Adipocyte (in vitro differentiated cells): ENCODE data around the gene BANP.
"Not testable (repeated sequence)": the region's sequence is repeated elsewhere in the genome, so short reads cannot be mapped to it uniquely, and the experiment has no call there.

Experiments
- DNase-seq: peaks from one replicate; pipeline ENCODE4 v3.0.0-alpha.2; 2015; ENCODE audit warnings: low read depth
- H3K27me3 ChIP-seq: replicated peaks from 2 replicates; pipeline ENCODE4 v1.7.0; 2013; ENCODE audit warnings: mild to moderate bottlenecking, low read length, moderate library complexity; ENCODE audit not compliant: control insufficient read depth, insufficient read depth
- H3K36me3 ChIP-seq: 2 replicates; pipeline ENCODE4 v1.7.0; 2013; ENCODE audit warnings: low read length, mild to moderate bottlenecking, moderate library complexity; ENCODE audit not compliant: control insufficient read depth, insufficient read depth, severe bottlenecking
- H3K4me1 ChIP-seq: 2 replicates; pipeline ENCODE4 v1.7.0; 2013; ENCODE audit warnings: mild to moderate bottlenecking, low read length, moderate library complexity; ENCODE audit not compliant: control insufficient read depth, insufficient read depth
- H3K4me3 ChIP-seq: 2 replicates; pipeline ENCODE4 v1.7.0; 2013; ENCODE audit warnings: mild to moderate bottlenecking, low read length, moderate library complexity
- H3K9ac ChIP-seq: 2 replicates; pipeline ENCODE4 v1.7.0; 2013; ENCODE audit warnings: mild to moderate bottlenecking, low read length, moderate library complexity
- H3K9me3 ChIP-seq: 2 replicates; pipeline ENCODE4 v1.7.0; 2013; ENCODE audit warnings: mild to moderate bottlenecking, low read length, moderate library complexity; ENCODE audit not compliant: control insufficient read depth

BANP gene

DNA sequence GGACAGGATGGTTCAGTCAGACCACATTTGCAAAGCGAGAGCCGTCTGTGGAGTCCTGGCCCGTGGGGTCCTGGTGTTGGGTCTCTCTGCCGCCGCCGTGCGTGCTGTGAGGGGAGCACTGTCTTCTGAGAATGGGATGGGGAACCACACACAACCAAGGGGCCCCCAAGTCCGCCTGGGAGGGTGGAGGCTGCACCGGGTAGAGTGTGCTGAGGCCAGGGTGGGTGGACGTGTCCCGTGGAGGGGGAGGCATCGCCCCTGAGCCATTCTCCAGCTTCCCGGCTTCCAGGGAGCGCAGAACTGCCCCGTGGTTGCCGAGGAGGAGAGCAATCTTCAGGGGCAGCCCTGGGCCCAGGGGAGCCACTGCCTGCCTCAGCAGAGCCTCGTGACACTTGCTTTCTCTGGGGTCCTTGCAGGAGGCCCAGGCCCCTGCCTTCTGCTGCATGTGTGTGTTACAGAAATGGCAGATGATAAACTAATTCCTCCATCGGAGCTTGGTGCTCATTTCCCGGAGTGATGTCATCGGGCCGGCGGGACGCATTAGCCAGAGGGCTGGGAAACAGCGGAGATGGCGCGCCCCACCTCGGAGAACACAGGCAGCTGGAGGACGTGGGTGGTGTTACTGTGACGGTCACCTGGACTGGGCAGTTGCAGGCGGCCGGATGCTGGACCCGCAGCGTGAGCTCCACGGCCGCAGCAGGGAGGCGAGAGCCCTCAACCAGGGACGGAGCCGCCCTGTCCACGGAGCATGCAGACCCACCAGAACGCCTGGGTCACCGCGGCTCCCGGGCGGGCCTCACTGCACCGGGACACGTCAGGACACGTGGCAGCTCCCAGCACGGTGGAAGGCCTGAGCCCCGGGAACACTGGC, 168.9 kb downstream of the BANP start:
- H3K9me3 ChIP-seq, H3K27me3 ChIP-seq, H3K36me3 ChIP-seq, H3K4me3 ChIP-seq, DNase-seq, H3K9ac ChIP-seq: not testable (repeated sequence)
- H3K4me1 ChIP-seq = peaks cover 14% of the 10 kb centered on the region

DNA sequence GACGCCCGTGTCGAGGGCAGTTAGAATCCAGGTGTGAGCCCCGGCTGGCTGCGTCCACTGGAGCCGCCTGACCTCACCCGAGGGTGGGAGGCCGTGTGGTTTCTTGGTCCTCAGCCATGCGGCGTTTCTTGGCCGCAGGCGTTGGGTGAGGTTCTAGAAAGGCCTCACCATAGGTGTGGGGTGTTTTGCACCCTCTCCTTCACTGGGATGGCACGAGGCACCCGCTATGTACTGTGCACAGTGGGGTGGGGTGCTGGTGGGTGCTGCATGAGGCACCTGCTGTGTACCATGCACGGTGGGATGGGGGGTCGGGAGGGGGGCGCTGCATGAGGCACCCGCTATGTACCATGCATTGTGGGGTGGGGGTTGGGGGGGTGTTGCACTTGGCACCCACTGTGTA, 169.6 kb downstream of the BANP start:
- Histone ChIP-seq H3K9me3 (no peaks in the 10 kb centered on the region), H3K4me3 (no peak overlapping the region), H3K9ac (no peak overlapping the region), H3K27me3 (no peaks in the 10 kb centered on the region), H3K4me1 (peaks cover 14% of the 10 kb centered on the region), H3K36me3 (no peaks in the 10 kb centered on the region)
- no peak for DNase-seq

DNA sequence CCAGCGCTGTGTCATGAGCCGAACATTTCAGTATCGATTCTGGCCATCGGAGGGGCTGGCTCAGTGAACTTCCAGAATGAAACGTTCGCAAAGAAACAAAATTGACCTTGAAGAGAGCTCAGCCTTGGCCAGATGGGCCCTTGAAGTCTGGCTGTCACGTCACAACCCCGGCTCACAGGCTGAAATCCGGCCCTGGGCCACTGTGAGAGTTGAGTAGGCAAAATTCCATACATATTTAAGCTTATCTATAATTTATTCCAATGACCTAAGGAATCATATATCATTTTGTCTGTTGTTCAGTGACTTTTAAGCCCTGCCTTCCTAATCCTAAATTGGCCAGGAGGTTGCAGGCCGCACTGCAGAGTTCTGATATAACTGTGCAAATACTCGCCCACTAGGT, 170.2 kb downstream of the BANP start:
- not testable (repeated sequence) for H3K27me3 ChIP-seq, H3K36me3 ChIP-seq, H3K4me3 ChIP-seq, H3K9ac ChIP-seq, H3K9me3 ChIP-seq, DNase-seq
- H3K4me1 ChIP-seq = peaks cover 14% of the 10 kb centered on the region

DNA sequence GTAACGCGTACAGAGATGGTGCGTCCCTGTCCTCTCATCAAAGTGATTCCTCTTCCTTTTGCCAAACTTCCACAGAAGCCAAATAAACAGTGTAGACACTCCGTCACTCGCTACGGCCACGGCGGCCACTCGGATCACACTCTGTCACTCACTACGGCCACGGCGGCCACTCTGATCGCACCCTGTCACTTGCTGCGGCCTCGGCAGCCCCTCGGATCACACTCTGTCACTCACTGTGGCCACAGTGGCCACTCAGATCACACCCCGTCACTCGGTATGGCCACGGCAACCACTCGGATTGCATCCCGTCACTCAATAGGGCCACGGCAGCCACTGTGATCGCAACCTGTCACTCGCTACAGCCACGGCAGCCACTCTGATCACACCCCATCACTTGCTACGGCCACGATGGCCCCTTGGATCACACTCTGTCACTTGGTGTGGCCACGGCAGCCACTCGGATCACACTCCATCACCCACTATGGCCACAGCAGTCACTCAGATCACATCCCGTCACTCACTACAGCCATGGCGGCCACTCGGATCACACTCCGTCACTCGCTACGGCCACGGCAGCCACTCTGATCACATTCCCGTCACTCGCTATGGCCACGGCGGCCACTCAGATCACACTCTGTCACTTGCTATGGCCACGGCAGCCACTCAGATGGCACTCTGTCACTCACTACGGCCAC, 170.8 kb downstream of the BANP start:
- Histone ChIP-seq H3K27me3 (no peaks in the 10 kb centered on the region), H3K4me1 (peaks cover 14% of the 10 kb centered on the region), H3K9me3 (no peaks in the 10 kb centered on the region), H3K4me3 (no peak overlapping the region), H3K9ac (no peak overlapping the region), H3K36me3 (no peaks in the 10 kb centered on the region)
- no peak for DNase-seq
